CD4-positive, CD25-positive, alpha-beta regulatory T cell (primary cell): Measurements from ENCODE around the gene PCAT6. TPM values are rescaled to one million over a fixed set of nuclear protein-coding genes. Genes with fewer than 3 reads are reported as not detected.

ENCODE experiments used
- ATAC-seq, 2 donors: fragments of 150-1000 bp; cut with Tn5 transposase; one replicate each; pipeline ENCODE4 v1.10.0; 2021; ENCODE audit warnings: low read depth in 2 of 2, moderate number of reproducible peaks in 2 of 2, moderate library complexity in 1 of 2
- DNase-seq, 3 donors: peaks; one replicate each; pipeline versions ENCODE4 v3.0.0 to v3.0.0-alpha.2; 2012 to 2022; ENCODE audit warnings: mixed read lengths in 1 of 3
- H3K27ac ChIP-seq: one replicate; pipeline ENCODE4 v1.7.0; 2013; ENCODE audit warnings: mild to moderate bottlenecking, low read length; ENCODE audit not compliant: insufficient read depth, poor library complexity, severe bottlenecking
- H3K27me3 ChIP-seq: one replicate; pipeline ENCODE4 v1.7.0; 2013; ENCODE audit warnings: low read length; ENCODE audit not compliant: control insufficient read depth, insufficient read depth
- H3K36me3 ChIP-seq: one replicate; pipeline ENCODE4 v1.7.0; 2013; ENCODE audit warnings: mild to moderate bottlenecking, low read length, moderate library complexity; ENCODE audit not compliant: control insufficient read depth, insufficient read depth
- H3K4me1 ChIP-seq: 2 replicates; pipeline ENCODE4 v1.7.0; 2013; ENCODE audit warnings: mild to moderate bottlenecking, low read length; ENCODE audit not compliant: insufficient read depth, control insufficient read depth, poor library complexity, severe bottlenecking
- H3K4me3 ChIP-seq: one replicate; pipeline ENCODE4 v1.7.0; 2013; ENCODE audit warnings: low read depth, mild to moderate bottlenecking, low read length, moderate library complexity
- H3K9me3 ChIP-seq, 2 experiments: 1 replicate in 1 of 2; 2 replicates in 1 of 2; pipeline ENCODE4 v1.7.0; 2013; ENCODE audit warnings: low read length in 2 of 2, mild to moderate bottlenecking in 1 of 2, moderate library complexity in 1 of 2; ENCODE audit not compliant: control insufficient read depth in 2 of 2
- H3K27ac Mint-ChIP-seq, 3 donors: one replicate each; pipeline ENCODE4 v1.8.0; 2020 to 2022; ENCODE audit warnings: mild to moderate bottlenecking in 3 of 3, mixed read lengths in 3 of 3, moderate library complexity in 2 of 3
- H3K27me3 Mint-ChIP-seq: one replicate; pipeline ENCODE4 v1.8.0; 2022; ENCODE audit warnings: mild to moderate bottlenecking, mixed read lengths
- H3K36me3 Mint-ChIP-seq: one replicate; pipeline ENCODE4 v1.8.0; 2020; ENCODE audit warnings: mixed read lengths
- H3K4me1 Mint-ChIP-seq, 4 donors: one replicate each; pipeline ENCODE4 v1.8.0; 2020 to 2022; ENCODE audit warnings: mixed read lengths in 4 of 4, mild to moderate bottlenecking in 1 of 4
- H3K4me3 Mint-ChIP-seq, 4 donors: one replicate each; pipeline ENCODE4 v1.8.0; 2020 to 2022; ENCODE audit warnings: mild to moderate bottlenecking in 4 of 4, mixed read lengths in 4 of 4, moderate library complexity in 3 of 4
- H3K9me3 Mint-ChIP-seq, 7 donors: one replicate each; pipeline ENCODE4 v1.8.0; 2020 to 2022; ENCODE audit warnings: mixed read lengths in 7 of 7, mild to moderate bottlenecking in 3 of 7, moderate library complexity in 2 of 7
- polyA plus RNA-seq, 4 donors: library from polyadenylated mRNA; unstranded; fragments of 300-500 nt; fragmentation: Illumina TruSeq; gene quantifications; one replicate each; pipeline ENCODE4 v1.2.3, GENCODE V29; 2021
- total RNA-seq: library from RNA; stranded (reverse); gene quantifications from one replicate; pipeline ENCODE4 v1.2.3, GENCODE V29; 2022

The PCAT6 gene
- total and polyA plus RNA-seq, 5 donors from 2014 or later: not detected

DNA sequence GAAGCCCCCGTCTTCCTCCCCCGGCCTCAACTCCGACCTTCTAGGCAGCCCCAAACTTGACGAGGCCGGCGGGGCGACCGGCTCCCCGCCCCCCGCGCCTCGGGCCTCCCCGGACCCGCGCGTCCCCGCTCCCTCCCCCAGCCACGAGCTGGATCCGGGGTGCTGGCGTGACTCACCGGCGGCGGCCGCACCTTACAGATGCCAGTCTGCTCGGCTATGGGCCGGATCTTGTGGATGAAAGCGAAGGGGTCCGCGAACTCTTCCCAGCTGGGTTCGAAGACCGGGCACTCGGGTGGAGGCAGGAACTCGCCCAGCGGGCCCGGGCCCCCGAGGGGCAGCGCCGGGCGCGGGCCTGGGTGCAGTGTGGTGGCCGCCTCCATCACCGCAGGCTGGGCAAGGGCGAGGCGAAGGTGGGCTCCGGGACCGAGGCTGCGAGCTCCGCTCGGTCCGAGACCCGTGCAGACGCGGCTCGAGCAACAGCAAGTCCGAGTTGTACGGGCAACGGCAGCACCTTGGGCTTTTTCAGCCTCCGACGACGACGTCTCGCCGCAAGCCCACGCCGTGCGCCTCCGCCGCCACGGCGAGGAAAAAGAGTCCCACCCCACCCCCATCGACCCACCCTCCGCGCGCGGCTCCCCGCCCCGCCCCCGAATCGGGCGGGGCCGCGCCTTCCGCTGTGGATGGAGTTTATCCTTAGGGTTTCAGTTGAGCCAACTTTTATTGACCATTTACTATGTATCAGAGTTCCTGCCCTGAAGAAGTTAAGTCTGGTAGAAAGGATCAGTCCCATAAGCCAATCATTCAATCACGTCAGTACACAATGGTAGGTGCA is 2.6 kb upstream of the PCAT6 start, which contains the start of gene KDM5B:
Gene KDM5B (minus strand): TSS at position 496 of the 832 bp plus-strand sequence. CDS start 116 bp downstream, at position 380.
- peak; percentile 62 to 63 for ATAC-seq
- Mint-ChIP-seq H3K36me3 (no peaks in the 10 kb centered on the region), H3K27me3 (peaks cover 16% of the 10 kb centered on the region), H3K4me3 (peak within 1 kb of the TSS; percentile 83 to 99 (median 90)), H3K27ac (peak within 1 kb of the TSS; percentile 63 to 76 (median 69)), H3K9me3 (no peaks in the 10 kb centered on the region), H3K4me1 (peaks cover 22 to 61% (median 46%) of the 10 kb centered on the region in 4 donors)
- H3K27ac ChIP-seq: peak within 1 kb of the TSS; percentile 65
- H3K27me3 ChIP-seq: no peaks in the 10 kb centered on the region
- peak; percentile 51 to 75 (median 52) for DNase-seq
- H3K9me3 ChIP-seq: no peaks in the 10 kb centered on the region
- no peaks in the 10 kb centered on the region for H3K36me3 ChIP-seq
- H3K4me3 ChIP-seq: peak within 1 kb of the TSS; percentile 81
- peaks cover 33% of the 10 kb centered on the region for H3K4me1 ChIP-seq

DNA sequence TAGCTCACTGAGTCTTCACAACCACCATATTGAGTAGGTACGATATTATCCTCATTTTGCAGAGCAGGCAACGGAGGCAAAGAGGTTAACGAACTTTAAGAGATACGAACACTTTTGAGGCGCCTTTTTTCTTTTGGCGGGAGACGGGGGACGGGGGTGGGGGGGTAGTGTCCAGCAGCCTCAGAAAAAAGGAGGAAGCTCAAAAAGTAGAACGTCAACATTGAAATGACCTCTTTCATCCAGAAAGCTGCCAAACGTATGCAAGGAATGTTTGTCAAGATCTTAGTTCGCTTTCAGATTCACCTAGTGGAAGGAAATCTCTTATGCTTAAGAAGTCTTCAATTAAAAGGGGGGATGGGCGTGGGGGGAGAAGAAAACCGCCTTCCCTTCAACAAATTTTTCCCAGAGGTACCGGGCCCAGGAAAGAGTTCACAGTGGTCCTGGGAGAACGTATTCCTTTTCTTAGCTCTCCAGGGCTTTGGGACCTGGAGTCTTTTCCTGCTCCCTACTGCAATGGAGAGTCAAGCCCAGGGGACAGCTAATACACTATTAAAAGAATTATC is 1.1 kb upstream of the PCAT6 start:
- no peak overlapping the region for H3K27ac ChIP-seq
- peaks cover 33% of the 10 kb centered on the region for H3K4me1 ChIP-seq
- no peaks in the 10 kb centered on the region for H3K36me3 ChIP-seq
- no peaks in the 10 kb centered on the region for H3K9me3 ChIP-seq
- H3K27me3 Mint-ChIP-seq: peaks cover 23% of the 10 kb centered on the region
- no peaks in the 10 kb centered on the region for H3K9me3 Mint-ChIP-seq
- peaks cover 15 to 47% (median 38%) of the 10 kb centered on the region in 4 donors for H3K4me1 Mint-ChIP-seq
- H3K27me3 ChIP-seq: no peaks in the 10 kb centered on the region
- DNase-seq (no peak), ATAC-seq (no peak)
- H3K27ac Mint-ChIP-seq: peak overlapping the region; percentile 33 to 66 (median 38)
- no peaks in the 10 kb centered on the region for H3K36me3 Mint-ChIP-seq
- peak overlapping the region; percentile 88 for H3K4me3 ChIP-seq
- peak overlapping the region; percentile 83 to 99 (median 90) for H3K4me3 Mint-ChIP-seq

GRCh38 chr1:202810193-202810614 is 550 bp upstream of the PCAT6 start:
- Mint-ChIP-seq H3K4me3 (peak overlapping the region; percentile 86 to 99 (median 95)), H3K36me3 (no peaks in the 10 kb centered on the region), H3K4me1 (peaks cover 15 to 42% (median 34%) of the 10 kb centered on the region in 4 donors), H3K9me3 (no peaks in the 10 kb centered on the region), H3K27ac (peak overlapping the region; percentile 45 to 87 (median 66)), H3K27me3 (peaks cover 23% of the 10 kb centered on the region)
- Histone ChIP-seq H3K36me3 (no peaks in the 10 kb centered on the region), H3K27me3 (no peaks in the 10 kb centered on the region), H3K9me3 (no peaks in the 10 kb centered on the region), H3K27ac (peak overlapping the region; percentile 51), H3K4me1 (peaks cover 33% of the 10 kb centered on the region), H3K4me3 (peak overlapping the region; percentile 88)
- no peak for ATAC-seq
- no peak for DNase-seq

- peak overlapping the region in 2 of 3 donors; percentile 66 to 94 for H3K27ac Mint-ChIP-seq
- peaks cover 10 to 29% (median 22%) of the 10 kb centered on the region in 4 donors for H3K4me1 Mint-ChIP-seq
- no peaks in the 10 kb centered on the region for H3K9me3 ChIP-seq
- H3K27me3 Mint-ChIP-seq: peaks cover 27% of the 10 kb centered on the region
- H3K4me1 ChIP-seq: peaks cover 23% of the 10 kb centered on the region
- ATAC-seq (no peak), DNase-seq (peak; percentile 25 to 69 (median 30))
- no peaks in the 10 kb centered on the region for H3K36me3 Mint-ChIP-seq
- H3K27me3 ChIP-seq: no peaks in the 10 kb centered on the region
- H3K9me3 Mint-ChIP-seq: no peaks in the 10 kb centered on the region
- no peaks in the 10 kb centered on the region for H3K36me3 ChIP-seq
- peak overlapping the region; percentile 86 to 99 (median 95) for H3K4me3 Mint-ChIP-seq
- peak overlapping the region; percentile 62 for H3K4me3 ChIP-seq
- H3K27ac ChIP-seq: no peak overlapping the region
Measured at GRCh38 chr1:202811296-202812175, 782 bp downstream of the PCAT6 start.

GRCh38 chr1:202812176-202813026 is 1.6 kb downstream of the PCAT6 start:
- DNase-seq: no peak
- H3K36me3 ChIP-seq: no peaks in the 10 kb centered on the region
- no peak overlapping the region for H3K27ac ChIP-seq
- H3K9me3 ChIP-seq: no peaks in the 10 kb centered on the region
- no peak for ATAC-seq
- Mint-ChIP-seq H3K9me3 (peaks cover 0 to 1% (median 0%) of the 10 kb centered on the region in 7 donors), H3K27me3 (peaks cover 27% of the 10 kb centered on the region), H3K4me1 (peaks cover 10 to 27% (median 21%) of the 10 kb centered on the region in 4 donors), H3K36me3 (no peaks in the 10 kb centered on the region), H3K4me3 (peak overlapping the region; percentile 61 to 99 (median 90)), H3K27ac (no peak overlapping the region)
- H3K27me3 ChIP-seq: no peaks in the 10 kb centered on the region
- H3K4me1 ChIP-seq: peaks cover 15% of the 10 kb centered on the region
- H3K4me3 ChIP-seq: no peak overlapping the region

DNA sequence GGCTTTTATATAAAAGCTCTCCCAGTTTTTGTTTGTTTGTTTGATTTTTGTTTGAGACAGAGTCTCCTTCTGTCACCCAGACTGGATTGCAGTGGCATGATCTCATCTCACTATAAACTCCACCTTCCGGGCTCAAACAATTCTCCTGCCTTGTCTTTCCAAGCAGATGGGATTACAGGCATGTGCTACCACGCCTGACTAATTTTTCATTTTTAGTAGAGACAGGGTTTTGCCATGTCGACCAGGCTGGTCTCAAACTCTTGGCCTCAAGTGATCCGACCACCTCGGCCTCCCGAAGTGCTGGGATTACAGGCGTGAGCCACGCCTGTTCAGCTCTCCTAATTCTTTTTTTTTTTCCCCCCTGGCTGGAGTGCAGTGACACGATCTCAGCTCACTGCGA is 4.4 kb downstream of the PCAT6 start:
- Histone ChIP-seq H3K36me3 (no peaks in the 10 kb centered on the region), H3K4me1 (peaks cover 14% of the 10 kb centered on the region), H3K9me3 (no peaks in the 10 kb centered on the region), H3K27ac (no peak overlapping the region), H3K27me3 (no peaks in the 10 kb centered on the region), H3K4me3 (no peak overlapping the region)
- H3K4me3 Mint-ChIP-seq: peak overlapping the region in 1 of 4 donors; percentile 9
- H3K36me3 Mint-ChIP-seq: no peaks in the 10 kb centered on the region
- H3K4me1 Mint-ChIP-seq: peaks cover 0 to 12% (median 9%) of the 10 kb centered on the region in 4 donors
- no peak for ATAC-seq
- no peak overlapping the region for H3K27ac Mint-ChIP-seq
- DNase-seq: no peak
- peaks cover 45% of the 10 kb centered on the region for H3K27me3 Mint-ChIP-seq
- peaks cover 0 to 1% (median 0%) of the 10 kb centered on the region in 7 donors for H3K9me3 Mint-ChIP-seq
